Caco-2 (cell line): ENCODE data around the gene ZNF862. TPM values are rescaled to one million over a fixed set of nuclear protein-coding genes. Genes with fewer than 3 reads are reported as not detected.
A peak's percentile ranks its signal among the peaks of the same experiment; 100 is the strongest.

ENCODE experiments used
- BruUV-seq: library from RNA; stranded (reverse); fragments of 400-500 nt; replicated peaks from 2 replicates; lab custom pipeline; 2021; lab: Mats Ljungman, UMichigan
- CTCF ChIA-PET: fragments of 300-600 bp; sonication (Branson Sonifier 250); formaldehyde crosslinking; loops from one replicate; lab custom pipeline; 2022; ENCODE audit warnings: antibody characterized with exemption; lab: Charles Lee
- POLR2A ChIA-PET: fragments of 300-600 bp; sonication (Branson Sonifier 250); formaldehyde crosslinking; loops from one replicate; lab custom pipeline; 2022; ENCODE audit warnings: antibody characterized with exemption; lab: Charles Lee
- DNase-seq, 2 experiments: peaks; one replicate each; pipeline versions ENCODE4 v3.0.0 to v3.0.0-alpha.2; 2020 to 2022
- H3K27me3 ChIP-seq: replicated peaks from 2 replicates; pipeline ENCODE4 v1.6.0; 2011; ENCODE audit warnings: low read length; ENCODE audit not compliant: control insufficient read depth, insufficient read depth
- H3K36me3 ChIP-seq: 2 replicates; pipeline ENCODE4 v1.5.1; 2011; ENCODE audit warnings: low read length; ENCODE audit not compliant: control insufficient read depth, insufficient read depth
- H3K4me1 ChIP-seq: fragments of 250-450 bp; sonication (Bioruptor Pico); 2 replicates; pipeline ENCODE4 v1.5.1; 2020; ENCODE audit warnings: mild to moderate bottlenecking
- H3K4me3 ChIP-seq: 2 replicates; pipeline ENCODE4 v1.5.1; 2011; ENCODE audit warnings: low read depth, mild to moderate bottlenecking, control low read depth, low read length
- H3K9me3 ChIP-seq: fragments of 250-450 bp; sonication (Bioruptor Pico); 2 replicates; pipeline ENCODE4 v1.5.1; 2020; ENCODE audit warnings: mild to moderate bottlenecking, moderate library complexity
- H3K27ac Mint-ChIP-seq: one replicate; pipeline ENCODE4 v1.8.0; 2022; ENCODE audit warnings: mixed read lengths; ENCODE audit not compliant: unreplicated experiment
- H3K27me3 Mint-ChIP-seq: one replicate; pipeline ENCODE4 v1.8.0; 2022; ENCODE audit warnings: mixed read lengths; ENCODE audit not compliant: insufficient read depth, unreplicated experiment
- H3K36me3 Mint-ChIP-seq: one replicate; pipeline ENCODE4 v1.8.0; 2022; ENCODE audit warnings: mild to moderate bottlenecking, mixed read lengths; ENCODE audit not compliant: insufficient read depth, unreplicated experiment
- H3K4me1 Mint-ChIP-seq: one replicate; pipeline ENCODE4 v1.8.0; 2022; ENCODE audit warnings: low read depth, mixed read lengths; ENCODE audit not compliant: unreplicated experiment
- H3K4me3 Mint-ChIP-seq: one replicate; pipeline ENCODE4 v1.8.0; 2022; ENCODE audit warnings: mild to moderate bottlenecking, moderate library complexity, mixed read lengths; ENCODE audit not compliant: unreplicated experiment
- H3K9me3 Mint-ChIP-seq: one replicate; pipeline ENCODE4 v1.8.0; 2022; ENCODE audit warnings: mixed read lengths; ENCODE audit not compliant: unreplicated experiment
- CTCF ChIP-seq, 2 experiments: fragments of 200-600 bp in 1 of 2; IDR thresholded peaks; 1 replicate in 1 of 2; 2 replicates in 1 of 2; pipeline versions ENCODE4 v1.5.1 to v1.8.0; 2011 to 2022; ENCODE audit warnings: antibody characterized with exemption in 1 of 2, control low read depth in 1 of 2, inconsistent platforms in 1 of 2, low read depth in 1 of 2, low read length in 1 of 2, mild to moderate bottlenecking in 1 of 2, moderate library complexity in 1 of 2; ENCODE audit not compliant: insufficient read depth in 1 of 2, severe bottlenecking in 1 of 2, unreplicated experiment in 1 of 2
- intact Hi-C: fragments of 100-400 bp; cut with micrococcal nuclease; formaldehyde crosslinking; loops from one replicate; pipeline ENCODE4 v1.10.0; 2022; ENCODE audit not compliant: unreplicated experiment
- total RNA-seq: library from RNA; stranded (reverse); gene quantifications from 2 replicates; pipeline ENCODE4 v1.2.3, GENCODE V29; 2022

ZNF862 gene
- total RNA-seq, 1 experiment from 2014 or later = 3.5 TPM

- Mint-ChIP-seq H3K27ac (no peak overlapping the region), H3K4me3 (no peak overlapping the region), H3K4me1 (no peaks in the 10 kb centered on the region), H3K36me3 (no peaks in the 10 kb centered on the region), H3K27me3 (peaks cover 19% of the 10 kb centered on the region), H3K9me3 (no peaks in the 10 kb centered on the region)
- H3K36me3 ChIP-seq = no peaks in the 10 kb centered on the region
- POLR2A ChIA-PET = no interaction called here
- CTCF ChIA-PET = no interaction called here
- no TSS peak for BruUV-seq
- TF ChIP-seq CTCF (IDR thresholded peaks at IDR 0.05; ENCODE audit: insufficient read depth in 1 of 2, low read depth in 1 of 2, low read length in 1 of 2, severe bottlenecking in 1 of 2, unreplicated experiment in 1 of 2) = no peak
- H3K4me1 ChIP-seq = no peaks in the 10 kb centered on the region
- H3K9me3 ChIP-seq = no peaks in the 10 kb centered on the region
- H3K27me3 ChIP-seq = no peaks in the 10 kb centered on the region
- DNase-seq = no peak
- intact Hi-C loops = no loop called here
- H3K4me3 ChIP-seq = no peak overlapping the region
Measured at GRCh38 chr7:149846436-149847046, 8.4 kb downstream of the ZNF862 start.

GRCh38 chr7:149849174-149849573 lies 11.0 kb downstream of the ZNF862 start:
- Mint-ChIP-seq H3K27me3 (peaks cover 14% of the 10 kb centered on the region), H3K4me3 (no peak overlapping the region), H3K36me3 (no peaks in the 10 kb centered on the region), H3K9me3 (no peaks in the 10 kb centered on the region), H3K27ac (no peak overlapping the region), H3K4me1 (no peaks in the 10 kb centered on the region)
- DNase-seq = peak in 1 of 2 experiments; percentile 15
- BruUV-seq = no TSS peak
- no peaks in the 10 kb centered on the region for H3K9me3 ChIP-seq
- no peak overlapping the region for H3K4me3 ChIP-seq
- H3K27me3 ChIP-seq = no peaks in the 10 kb centered on the region
- no peak for TF ChIP-seq CTCF (IDR thresholded peaks at IDR 0.05; ENCODE audit: insufficient read depth in 1 of 2, low read depth in 1 of 2, low read length in 1 of 2, severe bottlenecking in 1 of 2, unreplicated experiment in 1 of 2)
- no peaks in the 10 kb centered on the region for H3K4me1 ChIP-seq
- intact Hi-C loops = no loop called here
- CTCF ChIA-PET = interaction anchor here (1.1 to 1.4 kb wide), 3 partner anchors 11 to 186 kb away, joined by 4 to 6 read pairs (median 5); partner anchors contain the start of gene ZNF862
- POLR2A ChIA-PET = no interaction called here
- H3K36me3 ChIP-seq = no peaks in the 10 kb centered on the region

- Mint-ChIP-seq H3K36me3 (no peaks in the 10 kb centered on the region), H3K27me3 (peaks cover 14% of the 10 kb centered on the region), H3K27ac (no peak overlapping the region), H3K4me1 (no peaks in the 10 kb centered on the region), H3K9me3 (no peaks in the 10 kb centered on the region), H3K4me3 (no peak overlapping the region)
- ChIA-PET POLR2A (no interaction called here), CTCF (interaction anchor here (1.4 kb wide), 1 partner anchor 12 kb away, joined by 5 read pairs; the partner anchor contains the start of gene ZNF862)
- H3K4me1 ChIP-seq = no peaks in the 10 kb centered on the region
- intact Hi-C loops = no loop called here
- no peaks in the 10 kb centered on the region for H3K9me3 ChIP-seq
- DNase-seq = peak in 1 of 2 experiments; percentile 20
- no peak for TF ChIP-seq CTCF (IDR thresholded peaks at IDR 0.05; ENCODE audit: insufficient read depth in 1 of 2, low read depth in 1 of 2, low read length in 1 of 2, severe bottlenecking in 1 of 2, unreplicated experiment in 1 of 2)
- no peaks in the 10 kb centered on the region for H3K27me3 ChIP-seq
- no peaks in the 10 kb centered on the region for H3K36me3 ChIP-seq
- no peak overlapping the region for H3K4me3 ChIP-seq
- no TSS peak for BruUV-seq
Measured at GRCh38 chr7:149850007-149850594, 11.9 kb downstream of the ZNF862 start.
